ENCODE results near the gene FLYWCH1. TPM values are rescaled to one million over a fixed set of nuclear protein-coding genes. Genes with fewer than 3 reads are reported as not detected.

Gene FLYWCH1
- total and polyA plus RNA-seq, 2 donors (not counting 3 experiments of a cell fraction or from before 2014, with no cell fraction given): 32.0 to 51.2 TPM

DNA sequence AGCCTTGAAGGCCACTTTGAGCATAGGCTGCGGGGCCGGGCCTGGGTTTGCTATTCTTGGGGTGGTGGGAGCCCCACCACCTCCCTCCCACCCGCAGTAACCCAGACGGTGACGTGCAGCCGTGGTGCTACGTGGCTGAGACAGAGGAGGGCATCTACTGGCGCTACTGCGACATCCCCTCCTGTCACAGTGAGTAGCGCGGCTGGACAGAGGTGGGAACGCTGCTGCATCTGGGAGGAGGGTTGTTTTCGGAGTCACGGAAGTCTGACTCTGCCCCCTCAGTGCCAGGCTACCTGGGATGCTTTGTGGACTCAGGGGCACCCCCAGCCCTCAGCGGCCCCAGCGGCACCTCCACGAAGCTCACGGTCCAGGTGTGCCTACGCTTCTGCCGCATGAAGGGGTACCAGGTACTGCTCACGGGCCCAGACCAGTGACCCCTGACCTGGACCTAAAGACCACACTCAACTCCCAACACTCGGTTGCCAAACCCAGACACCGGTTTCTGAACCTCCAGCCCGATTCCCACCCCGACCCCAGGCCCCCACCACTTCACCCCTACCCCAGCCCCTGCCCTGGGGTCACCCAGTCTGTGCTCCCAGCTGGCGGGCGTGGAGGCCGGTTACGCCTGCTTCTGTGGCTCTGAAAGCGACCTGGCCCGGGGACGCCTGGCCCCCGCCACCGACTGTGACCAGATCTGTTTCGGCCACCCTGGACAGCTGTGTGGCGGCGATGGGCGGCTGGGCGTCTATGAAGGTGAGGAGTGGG lies 54.5 kb downstream of the FLYWCH1 start:
- FAIRE-seq: no peak

DNA sequence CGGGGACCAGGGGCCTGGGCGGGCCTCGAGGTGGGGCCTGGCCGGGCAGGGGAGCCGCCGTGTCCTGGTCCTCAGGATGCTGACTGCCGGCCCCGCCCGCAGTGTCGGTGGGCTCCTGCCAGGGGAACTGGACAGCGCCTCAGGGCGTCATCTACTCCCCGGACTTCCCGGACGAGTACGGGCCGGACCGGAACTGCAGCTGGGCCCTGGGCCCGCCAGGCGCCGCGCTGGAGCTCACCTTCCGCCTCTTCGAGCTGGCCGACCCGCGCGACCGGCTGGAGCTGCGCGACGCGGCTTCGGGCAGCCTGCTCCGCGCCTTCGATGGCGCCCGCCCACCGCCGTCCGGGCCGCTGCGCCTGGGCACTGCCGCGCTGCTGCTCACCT lies 55.1 kb downstream of the FLYWCH1 start:
- Histone ChIP-seq H3K9me1 (replicated peaks; ENCODE audit: control insufficient read depth, extremely low read depth, insufficient read depth, low read length) (no peaks in the 10 kb centered on the region), H3K4me1 (ENCODE audit: control insufficient read depth, extremely low read depth, insufficient read depth, low read length) (peaks cover 16% of the 10 kb centered on the region), H3K9ac (replicated peaks; ENCODE audit: extremely low read depth, insufficient read depth, low read length) (no peak overlapping the region), H3K36me3 (ENCODE audit: control insufficient read depth in 2 of 2, extremely low read depth in 1 of 2, insufficient read depth in 2 of 2, low read length in 2 of 2) (no peaks in the 10 kb centered on the region), H3K9me3 (replicated peaks; ENCODE audit: control insufficient read depth, insufficient read depth, low read length) (no peaks in the 10 kb centered on the region), H3K4me2 (ENCODE audit: insufficient read depth, low read length) (no peak overlapping the region), H3K4me3 (replicated peaks in 1 of 3; ENCODE audit: insufficient read depth in 1 of 3, low read depth in 1 of 3, low read length in 3 of 3) (no peak overlapping the region), H2AFZ (ENCODE audit: low read depth, low read length) (no peak overlapping the region), H3K27ac (ENCODE audit: insufficient read depth, low read depth, low read length) (no peak overlapping the region), H4K20me1 (replicated peaks; ENCODE audit: control insufficient read depth, extremely low read depth, insufficient read depth, low read length) (no peaks in the 10 kb centered on the region), H3K79me2 (ENCODE audit: control insufficient read depth, insufficient read depth, low read length) (peaks cover 12% of the 10 kb centered on the region), H3K27me3 (ENCODE audit: control insufficient read depth in 2 of 2, insufficient read depth in 2 of 2, low read length in 2 of 2) (peaks cover 29 to 55% of the 10 kb centered on the region in 2 experiments)
- TF ChIP-seq POLR2AphosphoS5 (IDR thresholded peaks at IDR 0.05; ENCODE audit: insufficient read depth, low read depth, low read length) (no peak), GATA2 (IDR thresholded peaks at IDR 0.05; ENCODE audit: insufficient read depth, insufficient read length, low read depth, low read length) (no peak), EZH2 (IDR thresholded peaks at IDR 0.05; ENCODE audit: borderline replicate concordance, low read depth, low read length, severe bottlenecking) (peak; percentile 98)
- no TSS peak for BruUV-seq (replicated peaks)
- dilution Hi-C loops (cut with MboI; ENCODE audit: extremely low pct_ligation_motif_present, low sequenced_read_pairs) (no loop called here), intact Hi-C loops (cut with micrococcal nuclease) (no loop called here)
- FAIRE-seq (no peak), DNase-seq (ENCODE audit: low read depth, low spot score) (no peak)
- ChIA-PET CTCF (interaction anchor here (0.7 kb wide), 1 partner anchor 92 kb away, joined by 4 read pairs; no protein-coding TSS in a partner anchor), POLR2A (no interaction called here)

More for the DNA sequence above, 54.5 kb downstream of the FLYWCH1 start:
- no peak overlapping the region for H3K9ac ChIP-seq (replicated peaks; ENCODE audit: extremely low read depth, insufficient read depth, low read length)
- ChIA-PET CTCF (interaction anchor here (0.7 kb wide), 1 partner anchor 92 kb away, joined by 4 read pairs; no protein-coding TSS in a partner anchor), POLR2A (no interaction called here)
- H3K4me2 ChIP-seq (ENCODE audit: insufficient read depth, low read length): no peak overlapping the region
- H3K27me3 ChIP-seq (ENCODE audit: control insufficient read depth in 2 of 2, insufficient read depth in 2 of 2, low read length in 2 of 2): peaks cover 29 to 55% of the 10 kb centered on the region in 2 experiments
- H4K20me1 ChIP-seq (replicated peaks; ENCODE audit: control insufficient read depth, extremely low read depth, insufficient read depth, low read length): no peaks in the 10 kb centered on the region
- TF ChIP-seq GATA2 (IDR thresholded peaks at IDR 0.05; ENCODE audit: insufficient read depth, insufficient read length, low read depth, low read length) (no peak), POLR2A (IDR thresholded peaks at IDR 0.05; ENCODE audit: low read depth, low read length) (no peak)
- no peaks in the 10 kb centered on the region for H3K9me3 ChIP-seq (replicated peaks; ENCODE audit: control insufficient read depth, insufficient read depth, low read length)
- DNase-seq (ENCODE audit: low read depth, low spot score): no peak
- no peak overlapping the region for H2AFZ ChIP-seq (ENCODE audit: low read depth, low read length)
- no peaks in the 10 kb centered on the region for H3K36me3 ChIP-seq (ENCODE audit: control insufficient read depth in 2 of 2, extremely low read depth in 1 of 2, insufficient read depth in 2 of 2, low read length in 2 of 2)
- H3K27ac ChIP-seq (ENCODE audit: insufficient read depth, low read depth, low read length): no peak overlapping the region
- peaks cover 12% of the 10 kb centered on the region for H3K79me2 ChIP-seq (ENCODE audit: control insufficient read depth, insufficient read depth, low read length)
- BruUV-seq (replicated peaks): no TSS peak
- no peak overlapping the region for H3K4me3 ChIP-seq (replicated peaks in 1 of 3; ENCODE audit: insufficient read depth in 1 of 3, low read depth in 1 of 3, low read length in 3 of 3)
- dilution Hi-C loops (cut with MboI; ENCODE audit: extremely low pct_ligation_motif_present, low sequenced_read_pairs) (no loop called here), intact Hi-C loops (cut with micrococcal nuclease) (no loop called here)
- H3K4me1 ChIP-seq (ENCODE audit: control insufficient read depth, extremely low read depth, insufficient read depth, low read length): peaks cover 16% of the 10 kb centered on the region
- H3K9me1 ChIP-seq (replicated peaks; ENCODE audit: control insufficient read depth, extremely low read depth, insufficient read depth, low read length): no peaks in the 10 kb centered on the region

All from endothelial cell of umbilical vein (primary cell).